IPS-20b (cell line): Measurements from ENCODE around the gene SPATA31D1.

Experiments used
- H3K27ac ChIP-seq: one replicate; pipeline ENCODE4 v1.5.1; 2013; ENCODE audit warnings: low read length
- H3K27me3 ChIP-seq: 2 replicates; pipeline ENCODE4 v1.6.1; 2013; ENCODE audit warnings: mild to moderate bottlenecking, low read length, inconsistent platforms; ENCODE audit not compliant: insufficient read depth
- H3K36me3 ChIP-seq: 2 replicates; pipeline ENCODE4 v1.6.1; 2013; ENCODE audit warnings: low read depth, mild to moderate bottlenecking, inconsistent platforms, low read length, moderate library complexity; ENCODE audit not compliant: insufficient read depth
- H3K4me1 ChIP-seq: 2 replicates; pipeline ENCODE4 v1.6.1; 2013; ENCODE audit warnings: mild to moderate bottlenecking, control low read depth, inconsistent platforms, low read length, moderate library complexity; ENCODE audit not compliant: insufficient read depth
- H3K4me3 ChIP-seq: 2 replicates; pipeline ENCODE4 v1.5.1; 2013; ENCODE audit warnings: mild to moderate bottlenecking, low read length, inconsistent platforms
- H3K9ac ChIP-seq: 2 replicates; pipeline ENCODE4 v1.6.1; 2013; ENCODE audit warnings: low read depth, mild to moderate bottlenecking, inconsistent platforms, low read length, moderate library complexity
- H3K9me3 ChIP-seq: 2 replicates; pipeline ENCODE4 v1.6.1; 2013; ENCODE audit warnings: mild to moderate bottlenecking, low read depth, low read length, inconsistent platforms; ENCODE audit not compliant: insufficient read depth

Gene SPATA31D1

GRCh38 chr9:81980568-81980967 lies 8.0 kb upstream of the SPATA31D1 start:
- Histone ChIP-seq H3K36me3 (no peaks in the 10 kb centered on the region), H3K27me3 (no peaks in the 10 kb centered on the region), H3K9me3 (no peaks in the 10 kb centered on the region), H3K4me1 (0 out of 2 replicates have a peak, but pooled peaks cover 2% of the 10 kb centered on the region), H3K4me3 (no peak overlapping the region), H3K27ac (no peak overlapping the region), H3K9ac (no peak overlapping the region)

DNA sequence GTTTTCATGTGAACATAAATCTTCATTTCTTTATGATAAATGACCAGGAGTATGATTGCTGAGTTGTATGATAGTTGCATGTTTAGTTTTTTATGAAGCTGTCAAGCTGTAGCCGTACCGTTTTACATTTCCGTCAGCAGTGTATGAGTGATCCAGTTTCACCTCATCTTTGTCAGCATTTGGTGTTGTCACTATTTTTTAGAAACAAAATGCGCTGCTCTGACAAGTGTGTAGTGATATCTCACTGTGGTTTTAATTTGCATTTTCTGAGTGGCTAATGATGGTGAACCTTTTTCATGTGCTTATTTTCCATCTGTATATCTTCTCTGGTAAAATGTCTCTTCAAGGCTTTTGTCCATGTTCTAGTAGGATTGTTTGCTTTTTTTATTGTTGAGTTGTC lies 6.7 kb upstream of the SPATA31D1 start:
- Histone ChIP-seq H3K4me1 (0 out of 2 replicates have a peak, but pooled peaks cover 2% of the 10 kb centered on the region), H3K27me3 (no peaks in the 10 kb centered on the region), H3K9me3 (no peaks in the 10 kb centered on the region), H3K9ac (no peak overlapping the region), H3K4me3 (no peak overlapping the region), H3K36me3 (no peaks in the 10 kb centered on the region), H3K27ac (no peak overlapping the region)

DNA sequence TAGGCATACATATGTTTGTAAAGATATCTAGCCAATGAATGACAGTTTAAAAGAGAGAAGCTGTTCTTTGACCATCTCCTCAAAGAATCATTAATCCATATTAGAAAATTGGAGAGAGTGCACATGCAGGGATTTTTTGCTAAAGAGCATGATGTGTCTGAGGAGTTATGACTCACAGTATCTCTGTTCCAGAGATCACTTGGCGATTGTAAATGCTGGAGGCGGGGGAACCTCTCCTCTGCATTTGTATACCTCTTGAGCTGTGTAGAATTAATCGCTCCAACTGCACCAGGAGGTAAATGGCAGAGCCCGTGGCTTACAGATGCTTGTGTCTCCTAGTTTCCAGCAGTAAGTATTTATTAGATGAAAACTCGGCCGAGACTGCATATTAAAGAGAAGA lies 3.6 kb upstream of the SPATA31D1 start:
- Histone ChIP-seq H3K27ac (no peak overlapping the region), H3K9ac (no peak overlapping the region), H3K36me3 (no peaks in the 10 kb centered on the region), H3K27me3 (no peaks in the 10 kb centered on the region), H3K9me3 (no peaks in the 10 kb centered on the region), H3K4me3 (no peak overlapping the region), H3K4me1 (0 out of 2 replicates have a peak, but pooled peaks cover 2% of the 10 kb centered on the region)

DNA sequence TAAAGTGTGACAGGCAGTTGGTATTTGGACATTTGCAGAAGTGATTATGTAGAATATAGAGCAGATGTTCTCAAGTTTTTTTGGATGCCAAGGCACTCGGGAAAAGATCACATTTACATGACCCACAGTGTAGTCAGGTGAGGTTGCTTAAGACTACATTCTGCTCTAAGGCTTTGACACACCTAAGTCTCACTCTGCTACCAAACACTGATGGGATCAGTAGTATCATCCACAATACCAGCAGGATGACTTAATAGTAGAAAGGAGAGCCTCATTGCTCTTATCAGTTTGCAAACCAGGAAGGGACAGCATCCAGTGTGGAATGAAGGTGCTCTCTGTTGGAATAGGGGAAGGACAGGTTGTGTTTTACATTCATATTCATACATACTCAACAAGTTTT lies 2.5 kb upstream of the SPATA31D1 start:
- H3K4me1 ChIP-seq, result 0 out of 2 replicates have a peak, but pooled peaks cover 2% of the 10 kb centered on the region
- H3K36me3 ChIP-seq, result no peaks in the 10 kb centered on the region
- H3K27ac ChIP-seq, result no peak overlapping the region
- no peak overlapping the region for H3K9ac ChIP-seq
- H3K27me3 ChIP-seq, result no peaks in the 10 kb centered on the region
- H3K9me3 ChIP-seq, result no peaks in the 10 kb centered on the region
- H3K4me3 ChIP-seq, result no peak overlapping the region

DNA sequence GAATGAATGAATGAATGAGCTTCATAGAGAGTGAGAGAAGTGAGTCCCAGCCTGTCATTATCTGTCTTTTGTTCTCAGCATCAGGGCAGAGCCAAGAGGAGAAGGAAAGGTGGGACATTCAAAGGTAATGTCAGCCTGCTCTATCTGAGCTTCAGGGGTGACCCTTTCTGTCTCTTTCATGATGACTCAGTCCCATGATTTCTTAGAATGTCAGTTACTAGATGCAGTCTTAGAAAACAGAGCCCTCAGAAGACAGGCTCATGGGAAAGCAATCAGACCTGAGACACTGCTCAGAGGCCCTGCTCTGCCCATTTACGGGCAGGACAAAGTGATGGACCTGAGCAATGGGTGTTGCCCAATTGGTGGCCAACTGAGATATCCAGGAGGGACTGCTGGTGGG lies 1.1 kb downstream of the SPATA31D1 start:
- no peak overlapping the region for H3K9ac ChIP-seq
- H3K36me3 ChIP-seq, result no peaks in the 10 kb centered on the region
- no peaks in the 10 kb centered on the region for H3K27me3 ChIP-seq
- H3K9me3 ChIP-seq, result no peaks in the 10 kb centered on the region
- H3K4me1 ChIP-seq, result 0 out of 2 replicates have a peak, but pooled peaks cover 2% of the 10 kb centered on the region
- H3K4me3 ChIP-seq, result no peak overlapping the region
- no peak overlapping the region for H3K27ac ChIP-seq

- H3K27ac ChIP-seq, result no peak overlapping the region
- no peak overlapping the region for H3K4me3 ChIP-seq
- H3K36me3 ChIP-seq, result no peaks in the 10 kb centered on the region
- H3K27me3 ChIP-seq, result no peaks in the 10 kb centered on the region
- H3K4me1 ChIP-seq, result no peaks in the 10 kb centered on the region
- no peaks in the 10 kb centered on the region for H3K9me3 ChIP-seq
- H3K9ac ChIP-seq, result no peak overlapping the region
Observed at GRCh38 chr9:81993656-81994055, 5.1 kb downstream of the SPATA31D1 start.

DNA sequence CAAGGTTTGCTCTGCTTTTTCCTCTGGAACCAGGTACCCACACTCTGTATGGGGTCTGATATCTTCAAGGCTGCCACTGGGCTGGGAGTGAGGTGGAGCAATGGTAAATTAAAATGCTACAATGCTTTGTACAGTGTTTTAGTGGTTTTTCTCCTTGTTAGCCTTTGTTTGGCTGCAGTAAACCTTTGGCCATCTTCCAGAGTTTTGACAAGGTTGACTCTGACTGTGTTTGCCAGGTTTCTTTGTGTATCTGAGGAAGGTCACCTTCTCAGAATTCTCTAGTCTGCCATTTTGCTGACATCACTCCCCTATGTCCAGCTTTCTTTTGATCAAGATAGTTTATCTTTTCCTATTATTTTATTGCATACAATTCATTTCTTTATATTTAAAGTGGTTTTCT lies 11.2 kb downstream of the SPATA31D1 start:
- no peak overlapping the region for H3K4me3 ChIP-seq
- no peak overlapping the region for H3K9ac ChIP-seq
- H3K36me3 ChIP-seq, result no peaks in the 10 kb centered on the region
- no peak overlapping the region for H3K27ac ChIP-seq
- no peaks in the 10 kb centered on the region for H3K9me3 ChIP-seq
- H3K4me1 ChIP-seq, result no peaks in the 10 kb centered on the region
- no peaks in the 10 kb centered on the region for H3K27me3 ChIP-seq

DNA sequence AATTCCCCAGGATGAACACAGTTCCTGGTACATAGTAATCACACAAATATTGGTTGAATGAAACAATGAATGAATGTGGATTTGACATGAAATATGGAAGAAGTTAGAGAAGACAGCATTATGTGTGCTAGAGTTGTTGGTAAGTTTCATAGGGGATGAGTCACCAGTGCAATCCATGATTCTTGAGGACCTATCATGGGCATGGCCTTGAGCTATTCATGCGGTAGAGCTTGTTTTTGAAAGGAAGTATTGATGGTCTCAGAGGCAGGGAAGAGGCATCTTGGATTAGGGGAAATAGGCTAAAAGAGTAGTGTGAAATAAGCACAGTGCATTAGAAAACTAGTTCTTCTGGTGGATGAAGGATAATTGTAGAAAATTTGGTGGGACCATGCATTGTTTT lies 22.1 kb downstream of the SPATA31D1 start:
- Histone ChIP-seq H3K4me1 (no peaks in the 10 kb centered on the region), H3K27me3 (no peaks in the 10 kb centered on the region), H3K9ac (no peak overlapping the region), H3K27ac (no peak overlapping the region), H3K36me3 (no peaks in the 10 kb centered on the region), H3K4me3 (no peak overlapping the region), H3K9me3 (peaks cover 12% of the 10 kb centered on the region)

DNA sequence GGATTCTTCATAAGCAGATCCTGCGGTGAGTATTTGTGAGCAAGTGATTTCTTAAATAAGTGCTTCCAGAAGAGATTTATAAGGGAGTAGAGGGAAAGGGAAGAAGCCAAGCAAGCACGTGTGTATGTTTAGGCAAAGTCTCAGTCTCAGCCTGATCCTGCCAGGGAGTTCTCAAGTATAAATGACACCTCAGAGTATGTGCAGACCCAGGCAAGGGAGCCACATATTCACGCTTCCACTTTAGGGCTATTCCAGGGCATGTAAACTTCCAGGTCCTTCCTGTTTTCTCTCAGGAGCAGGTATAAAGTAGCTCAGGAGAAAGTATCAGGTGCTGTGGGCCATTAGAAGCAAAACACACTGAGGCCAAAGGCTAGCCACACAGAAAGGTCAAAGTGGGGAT lies 22.6 kb downstream of the SPATA31D1 start:
- no peaks in the 10 kb centered on the region for H3K36me3 ChIP-seq
- H3K4me1 ChIP-seq, result no peaks in the 10 kb centered on the region
- H3K27me3 ChIP-seq, result no peaks in the 10 kb centered on the region
- no peak overlapping the region for H3K9ac ChIP-seq
- peaks cover 12% of the 10 kb centered on the region for H3K9me3 ChIP-seq
- no peak overlapping the region for H3K4me3 ChIP-seq
- no peak overlapping the region for H3K27ac ChIP-seq

GRCh38 chr9:82012276-82012675 lies 23.7 kb downstream of the SPATA31D1 start:
- H3K27me3 ChIP-seq, result no peaks in the 10 kb centered on the region
- no peak overlapping the region for H3K9ac ChIP-seq
- H3K27ac ChIP-seq, result no peak overlapping the region
- H3K36me3 ChIP-seq, result no peaks in the 10 kb centered on the region
- H3K9me3 ChIP-seq, result peaks cover 12% of the 10 kb centered on the region
- H3K4me3 ChIP-seq, result no peak overlapping the region
- no peaks in the 10 kb centered on the region for H3K4me1 ChIP-seq

- no peaks in the 10 kb centered on the region for H3K4me1 ChIP-seq
- no peak overlapping the region for H3K27ac ChIP-seq
- H3K9ac ChIP-seq, result no peak overlapping the region
- H3K9me3 ChIP-seq, result no peaks in the 10 kb centered on the region
- H3K36me3 ChIP-seq, result no peaks in the 10 kb centered on the region
- no peak overlapping the region for H3K4me3 ChIP-seq
- H3K27me3 ChIP-seq, result no peaks in the 10 kb centered on the region
Observed at GRCh38 chr9:82020331-82020730, 31.8 kb downstream of the SPATA31D1 start.

- H3K4me3 ChIP-seq, result no peak overlapping the region
- no peaks in the 10 kb centered on the region for H3K4me1 ChIP-seq
- no peaks in the 10 kb centered on the region for H3K36me3 ChIP-seq
- H3K27me3 ChIP-seq, result no peaks in the 10 kb centered on the region
- H3K9ac ChIP-seq, result no peak overlapping the region
- no peaks in the 10 kb centered on the region for H3K9me3 ChIP-seq
- H3K27ac ChIP-seq, result no peak overlapping the region
Observed at GRCh38 chr9:82021198-82021597, 32.6 kb downstream of the SPATA31D1 start.

- no peaks in the 10 kb centered on the region for H3K9me3 ChIP-seq
- no peak overlapping the region for H3K27ac ChIP-seq
- H3K27me3 ChIP-seq, result no peaks in the 10 kb centered on the region
- no peaks in the 10 kb centered on the region for H3K36me3 ChIP-seq
- H3K4me1 ChIP-seq, result no peaks in the 10 kb centered on the region
- no peak overlapping the region for H3K4me3 ChIP-seq
- no peak overlapping the region for H3K9ac ChIP-seq
Observed at GRCh38 chr9:82022121-82022520, 33.5 kb downstream of the SPATA31D1 start.
